Stomach smooth muscle (tissue), 2 donors: ENCODE measurements around the gene B4GALT5.
"Not testable (repeated sequence)": the region's sequence is repeated elsewhere in the genome, so short reads cannot be mapped to it uniquely, and the experiment has no call there.

Experiments used
- H3K27ac ChIP-seq: one replicate; pipeline ENCODE4 v1.7.0; 2013; ENCODE audit warnings: mild to moderate bottlenecking, low read length, inconsistent platforms
- H3K27me3 ChIP-seq, 2 donors: one replicate each; pipeline ENCODE4 v1.7.0; 2013; ENCODE audit warnings: low read length in 2 of 2; ENCODE audit not compliant: insufficient read depth in 2 of 2, control insufficient read depth in 1 of 2
- H3K36me3 ChIP-seq, 2 donors: one replicate each; pipeline ENCODE4 v1.7.0; 2013; ENCODE audit warnings: low read length in 2 of 2; ENCODE audit not compliant: control insufficient read depth in 2 of 2, insufficient read depth in 2 of 2
- H3K4me1 ChIP-seq: one replicate; pipeline ENCODE4 v1.7.0; 2013; ENCODE audit warnings: low read length; ENCODE audit not compliant: control insufficient read depth, insufficient read depth
- H3K4me3 ChIP-seq, 2 donors: one replicate each; pipeline ENCODE4 v1.7.0; 2013; ENCODE audit warnings: low read length in 2 of 2
- H3K9ac ChIP-seq, 2 donors: one replicate each; pipeline ENCODE4 v1.7.0; 2013; ENCODE audit warnings: low read length in 2 of 2, mild to moderate bottlenecking in 1 of 2
- H3K9me3 ChIP-seq, 2 donors: one replicate each; pipeline ENCODE4 v1.7.0; 2013; ENCODE audit warnings: low read length in 2 of 2; ENCODE audit not compliant: control insufficient read depth in 2 of 2
- donor health status: healthy.
- donor health status: Pancreatic carcinoma.

Gene B4GALT5

DNA sequence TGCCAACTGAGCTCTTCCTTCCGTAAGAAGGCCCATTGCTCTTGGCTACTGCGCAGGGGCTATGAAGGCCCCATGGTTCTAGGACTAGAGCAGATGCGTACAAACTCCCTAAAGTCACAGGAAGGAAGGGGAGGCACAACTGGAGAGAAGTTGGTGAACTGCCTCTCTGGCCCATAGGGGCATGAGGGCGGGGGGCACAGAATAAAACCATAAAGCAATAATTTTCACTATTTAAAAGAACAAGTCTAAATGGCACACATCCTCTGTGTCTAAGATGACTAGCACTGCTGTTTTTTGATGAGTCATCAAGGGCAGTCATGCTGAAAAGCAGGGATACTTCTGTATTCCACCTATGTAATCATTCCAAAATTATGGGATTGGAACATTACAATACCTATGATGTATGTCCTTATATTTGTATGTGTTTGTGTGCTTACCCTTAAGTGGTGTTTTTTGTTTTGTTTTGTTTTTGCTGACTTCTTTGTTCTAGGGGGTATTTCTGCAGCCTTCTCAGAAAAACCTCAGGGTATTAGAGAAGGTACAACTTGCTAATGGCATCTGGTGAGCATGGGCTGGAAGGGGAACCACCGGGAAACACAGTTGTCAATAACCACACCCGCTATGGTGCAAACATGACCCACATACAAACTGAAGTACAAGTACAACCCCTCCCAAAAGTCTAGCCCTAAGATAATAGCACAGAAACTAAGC, 36.9 kb downstream of the B4GALT5 start:
- H3K9me3 ChIP-seq, result no peaks in the 10 kb centered on the region
- peaks cover 0 to 2% of the 10 kb centered on the region in 2 donors for H3K36me3 ChIP-seq
- H3K27ac ChIP-seq, result peak overlapping the region; percentile 6
- H3K4me3 ChIP-seq, result no peak overlapping the region
- no peaks in the 10 kb centered on the region for H3K27me3 ChIP-seq
- H3K9ac ChIP-seq, result no peak overlapping the region
- H3K4me1 ChIP-seq, result peaks cover 19% of the 10 kb centered on the region

GRCh38 chr20:49675368-49676151, 38.1 kb downstream of the B4GALT5 start:
- Histone ChIP-seq H3K4me1 (peaks cover 18% of the 10 kb centered on the region), H3K27ac (no peak overlapping the region), H3K36me3 (no peaks in the 10 kb centered on the region), H3K9ac (no peak overlapping the region), H3K4me3 (no peak overlapping the region), H3K9me3 (no peaks in the 10 kb centered on the region), H3K27me3 (no peaks in the 10 kb centered on the region)

GRCh38 chr20:49674383-49675352, 39.0 kb downstream of the B4GALT5 start:
- Histone ChIP-seq H3K4me3 (no peak overlapping the region), H3K9ac (no peak overlapping the region)

DNA sequence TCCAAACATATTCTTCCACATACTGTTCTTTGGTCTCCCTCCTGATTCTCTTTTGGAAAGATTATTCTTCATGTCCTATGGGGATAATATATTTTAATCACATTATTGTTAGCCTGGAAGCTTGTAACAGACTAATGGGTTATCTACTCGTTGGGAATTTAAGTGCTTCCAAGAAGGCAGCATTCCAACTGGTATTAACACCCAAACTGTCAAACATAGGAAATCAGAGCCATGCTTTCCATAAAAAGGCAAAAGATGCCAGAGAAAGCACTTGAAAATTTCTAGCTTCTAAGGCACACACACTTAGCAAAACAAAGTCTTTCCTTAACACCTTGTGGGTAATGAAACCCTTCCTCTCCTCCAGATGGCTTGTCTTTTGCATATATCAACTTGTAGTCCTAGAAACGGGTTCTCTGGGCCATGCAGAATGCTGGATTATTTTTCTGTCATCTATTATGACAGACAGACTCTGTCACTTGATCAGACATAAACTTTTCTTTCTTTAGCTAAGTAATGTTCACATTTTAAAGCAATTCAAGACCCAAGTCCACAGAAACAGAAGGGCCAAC, 41.5 kb downstream of the B4GALT5 start:
- Histone ChIP-seq H3K9me3 (no peaks in the 10 kb centered on the region), H3K4me3 (peak overlapping the region in 1 of 2 donors; percentile 36), H3K36me3 (no peaks in the 10 kb centered on the region), H3K27me3 (no peaks in the 10 kb centered on the region), H3K4me1 (peaks cover 11% of the 10 kb centered on the region), H3K27ac (no peak overlapping the region), H3K9ac (no peak overlapping the region)

More at GRCh38 chr20:49674383-49675352, 39.0 kb downstream of the B4GALT5 start:
- no peaks in the 10 kb centered on the region for H3K27me3 ChIP-seq
- no peaks in the 10 kb centered on the region for H3K9me3 ChIP-seq
- peaks cover 18% of the 10 kb centered on the region for H3K4me1 ChIP-seq
- H3K36me3 ChIP-seq, result no peaks in the 10 kb centered on the region
- H3K27ac ChIP-seq, result no peak overlapping the region

DNA sequence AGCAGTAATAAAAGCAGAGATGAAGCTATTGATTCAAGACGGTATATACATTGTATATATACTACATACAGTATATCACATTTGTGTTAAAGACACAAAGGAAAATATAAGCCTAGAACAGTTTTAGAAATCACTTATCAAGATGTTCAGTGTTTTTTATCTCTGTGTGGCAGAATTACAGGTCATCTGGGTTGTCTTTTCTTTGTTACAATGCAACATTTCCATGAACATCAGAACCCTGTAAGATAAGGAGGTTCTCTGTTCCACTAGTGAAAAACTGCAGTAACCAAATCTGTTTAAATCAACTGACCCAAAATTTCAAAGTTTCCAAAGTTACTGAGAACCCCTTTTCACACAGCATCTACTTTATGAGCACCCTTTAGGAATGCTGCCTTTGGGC, 42.2 kb downstream of the B4GALT5 start:
- Histone ChIP-seq H3K9ac (no peak overlapping the region), H3K27me3 (no peaks in the 10 kb centered on the region), H3K4me1 (peaks cover 3% of the 10 kb centered on the region), H3K27ac (no peak overlapping the region), H3K4me3 (no peak overlapping the region), H3K9me3 (no peaks in the 10 kb centered on the region), H3K36me3 (no peaks in the 10 kb centered on the region)

DNA sequence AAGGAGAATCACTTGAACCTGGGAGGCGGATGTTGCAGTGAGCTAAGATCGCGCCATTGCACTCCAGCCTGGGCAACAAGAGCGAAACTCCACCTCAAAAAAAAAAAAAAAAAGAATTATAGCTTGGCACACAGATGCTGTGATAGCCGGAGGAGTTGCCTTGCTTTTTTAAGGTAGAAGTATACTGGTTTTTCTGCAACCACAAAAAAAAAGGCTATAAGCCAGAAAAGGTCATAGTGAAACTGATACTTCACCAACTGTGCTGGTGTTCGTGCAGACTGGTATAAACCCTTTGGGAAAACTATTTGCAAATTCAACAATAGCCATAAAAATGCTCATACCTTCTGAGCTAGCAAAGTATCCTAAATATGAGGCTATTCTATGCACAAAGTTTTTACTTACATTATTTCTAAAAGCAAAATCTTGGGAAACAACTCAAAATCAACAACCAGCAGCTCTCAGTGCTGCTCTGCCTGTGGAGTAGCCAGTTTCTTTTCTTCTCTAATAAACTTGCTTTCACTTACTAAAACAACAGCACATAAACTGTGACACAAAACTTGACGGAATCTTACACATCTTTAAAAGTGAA, 44.0 kb downstream of the B4GALT5 start:
- peak overlapping the region in 1 of 2 donors; percentile 3 for H3K4me3 ChIP-seq
- no peaks in the 10 kb centered on the region for H3K4me1 ChIP-seq

DNA sequence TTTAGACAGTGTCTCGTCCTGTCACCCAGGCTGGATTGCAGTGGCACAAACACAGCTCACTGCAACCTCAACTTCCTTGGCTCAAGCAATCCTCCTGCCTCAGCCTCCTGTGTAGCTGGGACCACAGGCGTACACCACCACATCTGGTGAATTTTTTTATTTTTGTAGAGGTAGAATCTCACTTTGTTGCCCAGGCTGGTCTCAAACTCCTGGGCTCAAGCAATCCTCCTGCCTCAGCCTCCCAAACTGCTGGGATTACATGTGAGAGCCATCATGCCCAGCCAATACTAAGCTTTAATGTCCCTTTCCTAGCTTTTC, 44.8 kb downstream of the B4GALT5 start:
- H3K9ac ChIP-seq, H3K36me3 ChIP-seq, H3K4me1 ChIP-seq, H3K9me3 ChIP-seq, H3K27ac ChIP-seq, H3K27me3 ChIP-seq, H3K4me3 ChIP-seq: not testable (repeated sequence)

More for the DNA sequence above, 44.0 kb downstream of the B4GALT5 start:
- H3K27ac ChIP-seq, result no peak overlapping the region
- no peaks in the 10 kb centered on the region for H3K9me3 ChIP-seq
- no peak overlapping the region for H3K9ac ChIP-seq
- H3K27me3 ChIP-seq, result no peaks in the 10 kb centered on the region
- H3K36me3 ChIP-seq, result no peaks in the 10 kb centered on the region

DNA sequence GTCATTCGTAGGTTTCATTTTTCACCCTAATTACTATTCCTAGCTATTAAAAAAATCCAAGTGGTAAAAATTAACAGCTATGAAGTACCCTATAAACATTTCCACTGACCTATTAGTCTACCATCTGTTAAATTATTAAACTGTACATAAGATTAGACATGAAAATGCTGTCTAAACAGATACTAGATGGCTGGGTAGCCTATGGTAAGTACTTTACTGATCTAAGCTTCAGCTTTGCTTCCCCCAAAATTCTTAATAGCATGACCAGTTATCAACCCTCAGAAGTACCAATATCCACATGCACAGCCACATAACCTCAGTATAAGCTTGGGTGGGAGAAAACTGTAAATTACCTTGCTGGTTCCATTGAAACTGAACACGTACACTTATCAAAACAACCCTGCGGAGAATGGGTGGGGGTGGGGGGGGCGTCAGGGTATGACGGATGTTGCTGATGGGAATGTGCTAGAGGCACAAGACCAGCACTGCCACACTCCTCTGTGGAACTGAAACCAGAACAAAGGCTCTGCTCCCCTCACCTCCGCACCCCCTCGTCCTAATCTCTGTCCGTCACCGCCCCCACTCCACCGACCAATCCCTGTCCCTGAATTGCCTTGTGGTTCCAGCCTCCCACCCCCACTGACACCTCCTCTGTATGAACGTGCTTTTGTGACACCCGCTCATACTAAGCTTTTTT, 45.3 kb downstream of the B4GALT5 start:
- Histone ChIP-seq H3K4me1 (no peaks in the 10 kb centered on the region), H3K9ac (no peak overlapping the region), H3K36me3 (no peaks in the 10 kb centered on the region), H3K27ac (no peak overlapping the region), H3K9me3 (no peaks in the 10 kb centered on the region), H3K27me3 (no peaks in the 10 kb centered on the region), H3K4me3 (no peak overlapping the region)

DNA sequence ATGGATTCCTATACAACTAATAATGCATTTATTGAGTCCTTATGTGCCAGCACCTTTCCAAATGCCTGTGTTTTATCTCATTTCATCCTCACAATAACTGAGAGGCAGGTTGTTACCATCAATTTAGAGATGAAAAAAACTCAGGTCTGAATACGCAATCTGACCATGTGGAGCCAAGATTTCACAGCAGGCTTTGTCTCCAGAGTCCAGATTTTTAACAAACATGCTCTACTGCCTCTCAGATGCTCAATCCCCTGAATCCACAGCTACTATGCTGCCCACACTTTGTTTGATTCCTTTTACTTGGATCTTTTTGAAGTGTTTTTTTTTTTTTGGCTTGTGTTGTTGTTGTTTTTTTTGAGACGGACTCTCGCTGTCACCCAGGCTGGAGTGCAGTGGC, 46.8 kb downstream of the B4GALT5 start:
- H3K4me3 ChIP-seq, result no peak overlapping the region
- H3K36me3 ChIP-seq, result no peaks in the 10 kb centered on the region
- H3K27ac ChIP-seq, result no peak overlapping the region
- H3K9me3 ChIP-seq, result no peaks in the 10 kb centered on the region
- H3K27me3 ChIP-seq, result no peaks in the 10 kb centered on the region
- no peaks in the 10 kb centered on the region for H3K4me1 ChIP-seq
- no peak overlapping the region for H3K9ac ChIP-seq
